OCI-LY1 (cell line): ENCODE data around the gene TTC38.

Source experiments
- H2AFZ ChIP-seq: fragments of 200-600 bp; sonication (generic), shearing (Covaris generic); 2 replicates; pipeline ENCODE4 v1.6.0; 2014; ENCODE audit warnings: antibody characterized with exemption, mild to moderate bottlenecking, low read length
- H3F3A ChIP-seq: fragments of 200-600 bp; sonication (generic), shearing (Covaris generic); 2 replicates; pipeline ENCODE4 v1.6.0; 2014; ENCODE audit warnings: mild to moderate bottlenecking, antibody characterized with exemption, low read length, moderate library complexity; ENCODE audit not compliant: insufficient read depth
- H3K27ac ChIP-seq: fragments of 200-600 bp; sonication (generic); 2 replicates; pipeline ENCODE4 v1.5.1; 2014; ENCODE audit warnings: low read length, mixed run types, mild to moderate bottlenecking, low read depth; ENCODE audit not compliant: poor library complexity, severe bottlenecking
- H3K27me3 ChIP-seq: fragments of 200-600 bp; sonication (generic); 2 replicates; pipeline ENCODE4 v1.6.0; 2014; ENCODE audit warnings: antibody characterized with exemption, mild to moderate bottlenecking, low read length, moderate library complexity; ENCODE audit not compliant: insufficient read depth
- H3K36me3 ChIP-seq: fragments of 200-600 bp; sonication (generic); 2 replicates; pipeline ENCODE4 v1.6.1; 2014; ENCODE audit warnings: mild to moderate bottlenecking, antibody characterized with exemption, low read length, moderate library complexity, mixed read lengths; ENCODE audit not compliant: insufficient read depth
- H3K4me1 ChIP-seq: fragments of 200-600 bp; sonication (generic); 2 replicates; pipeline ENCODE4 v1.5.1; 2014; ENCODE audit warnings: mild to moderate bottlenecking, low read length, moderate library complexity; ENCODE audit not compliant: insufficient read depth, severe bottlenecking
- H3K4me2 ChIP-seq: fragments of 200-600 bp; sonication (generic), shearing (Covaris generic); 2 replicates; pipeline ENCODE4 v1.6.1; 2014; ENCODE audit warnings: low read length
- H3K4me3 ChIP-seq: fragments of 200-600 bp; sonication (generic); 2 replicates; pipeline ENCODE4 v1.5.1; 2014; ENCODE audit warnings: low read length, low read depth, mild to moderate bottlenecking, mixed read lengths; ENCODE audit not compliant: poor library complexity, severe bottlenecking
- H3K79me2 ChIP-seq: fragments of 200-600 bp; shearing (Covaris generic); 2 replicates; pipeline ENCODE4 v1.6.1; 2016; ENCODE audit warnings: mixed run types, low read length, mixed read lengths; ENCODE audit not compliant: insufficient read depth
- H3K9ac ChIP-seq: fragments of 200-600 bp; sonication (generic), shearing (Covaris generic); 2 replicates; pipeline ENCODE4 v1.6.1; 2014; ENCODE audit warnings: mild to moderate bottlenecking, low read length, mixed read lengths
- H3K9me2 ChIP-seq: fragments of 200-600 bp; sonication (generic), shearing (Covaris generic); 2 replicates; pipeline ENCODE4 v1.6.1; 2014; ENCODE audit warnings: low read depth, mild to moderate bottlenecking, low read length, mixed read lengths
- H3K9me3 ChIP-seq: fragments of 200-600 bp; shearing (Covaris generic); 2 replicates; pipeline ENCODE4 v1.6.1; 2014; ENCODE audit warnings: low read length, mixed read lengths
- H4K20me1 ChIP-seq: fragments of 200-600 bp; sonication (generic), shearing (Covaris generic); 2 replicates; pipeline ENCODE4 v1.6.0; 2016; ENCODE audit warnings: mild to moderate bottlenecking, low read length; ENCODE audit not compliant: insufficient read depth
- EZH2 ChIP-seq: fragments of 200-600 bp; sonication (generic), shearing (Covaris generic); IDR thresholded peaks from 2 replicates; pipeline ENCODE4 v1.8.0; 2017; ENCODE audit warnings: borderline replicate concordance, mixed run types, mild to moderate bottlenecking, antibody characterized with exemption, low read length, moderate library complexity, mixed read lengths
- TF ChIP-seq, protein P1 (sequence below): fragments of 200-600 bp; sonication (generic), shearing (Covaris generic); IDR thresholded peaks from 2 replicates; pipeline ENCODE4 v1.5.1; 2017; ENCODE audit warnings: mild to moderate bottlenecking, antibody characterized with exemption, low read length, moderate library complexity, mixed read lengths

TTC38 gene

DNA sequence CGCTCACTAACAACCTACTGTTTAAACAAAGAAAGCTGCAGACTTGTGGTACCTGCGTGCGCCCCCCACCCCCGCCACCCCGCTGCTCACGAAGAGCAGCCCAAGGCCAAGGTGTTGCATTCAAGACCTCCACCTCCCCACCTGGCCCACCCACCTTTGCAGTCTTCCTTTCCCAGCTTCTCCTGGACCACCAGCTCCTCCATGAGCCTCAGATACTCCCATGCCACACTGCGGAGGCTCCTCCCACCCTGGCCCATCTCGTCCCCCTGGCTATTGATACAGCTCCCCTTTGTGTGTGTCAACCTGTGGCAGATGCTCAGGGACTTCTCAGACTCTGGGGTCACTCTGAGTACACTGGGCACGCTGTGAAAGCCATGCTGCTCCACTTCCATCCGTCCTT, 21.6 kb upstream of the TTC38 start:
- TF ChIP-seq, protein P1, sequence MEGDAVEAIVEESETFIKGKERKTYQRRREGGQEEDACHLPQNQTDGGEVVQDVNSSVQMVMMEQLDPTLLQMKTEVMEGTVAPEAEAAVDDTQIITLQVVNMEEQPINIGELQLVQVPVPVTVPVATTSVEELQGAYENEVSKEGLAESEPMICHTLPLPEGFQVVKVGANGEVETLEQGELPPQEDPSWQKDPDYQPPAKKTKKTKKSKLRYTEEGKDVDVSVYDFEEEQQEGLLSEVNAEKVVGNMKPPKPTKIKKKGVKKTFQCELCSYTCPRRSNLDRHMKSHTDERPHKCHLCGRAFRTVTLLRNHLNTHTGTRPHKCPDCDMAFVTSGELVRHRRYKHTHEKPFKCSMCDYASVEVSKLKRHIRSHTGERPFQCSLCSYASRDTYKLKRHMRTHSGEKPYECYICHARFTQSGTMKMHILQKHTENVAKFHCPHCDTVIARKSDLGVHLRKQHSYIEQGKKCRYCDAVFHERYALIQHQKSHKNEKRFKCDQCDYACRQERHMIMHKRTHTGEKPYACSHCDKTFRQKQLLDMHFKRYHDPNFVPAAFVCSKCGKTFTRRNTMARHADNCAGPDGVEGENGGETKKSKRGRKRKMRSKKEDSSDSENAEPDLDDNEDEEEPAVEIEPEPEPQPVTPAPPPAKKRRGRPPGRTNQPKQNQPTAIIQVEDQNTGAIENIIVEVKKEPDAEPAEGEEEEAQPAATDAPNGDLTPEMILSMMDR: no peak
- no peak for TF ChIP-seq EZH2
- H3K4me1 ChIP-seq: peaks cover 18% of the 10 kb centered on the region
- no peak overlapping the region for H3K4me2 ChIP-seq
- no peaks in the 10 kb centered on the region for H3K79me2 ChIP-seq
- H3K9me3 ChIP-seq: no peaks in the 10 kb centered on the region
- H3K9me2 ChIP-seq: no peaks in the 10 kb centered on the region
- peaks cover 11% of the 10 kb centered on the region for H3K36me3 ChIP-seq
- no peak overlapping the region for H3K4me3 ChIP-seq
- no peaks in the 10 kb centered on the region for H4K20me1 ChIP-seq
- H3F3A ChIP-seq: no peaks in the 10 kb centered on the region
- H3K9ac ChIP-seq: no peak overlapping the region
- no peaks in the 10 kb centered on the region for H3K27me3 ChIP-seq
- no peak overlapping the region for H2AFZ ChIP-seq
- no peak overlapping the region for H3K27ac ChIP-seq

DNA sequence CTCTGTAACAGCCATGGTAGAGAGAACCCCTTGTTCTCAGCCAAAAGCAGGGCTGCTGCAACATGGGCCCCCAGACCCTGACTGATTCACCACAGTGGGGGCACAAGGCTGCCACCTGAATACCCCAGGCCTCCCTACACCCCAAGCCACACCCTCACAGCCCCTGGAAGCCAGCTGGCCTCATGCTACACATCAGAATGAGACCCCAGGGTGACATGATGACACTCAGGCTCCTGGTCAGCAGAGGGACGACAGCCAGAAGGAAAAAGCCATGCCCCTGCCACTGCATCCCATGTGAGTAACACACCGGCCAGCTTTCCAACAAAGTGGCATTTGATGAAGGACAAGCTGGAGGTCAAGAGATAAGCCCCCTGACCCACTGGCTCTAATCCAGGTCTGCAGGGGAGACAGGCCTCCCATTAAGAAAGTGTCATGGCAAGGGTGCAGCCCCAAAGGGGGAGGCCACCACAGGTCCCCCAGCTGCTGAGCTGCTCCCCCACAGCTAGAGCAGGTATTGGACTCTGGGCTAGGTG, 20.3 kb upstream of the TTC38 start:
- Histone ChIP-seq H3K36me3 (peaks cover 11% of the 10 kb centered on the region), H3K27me3 (no peaks in the 10 kb centered on the region)
- no peak for TF ChIP-seq EZH2
- TF ChIP-seq, protein P1: no peak

DNA sequence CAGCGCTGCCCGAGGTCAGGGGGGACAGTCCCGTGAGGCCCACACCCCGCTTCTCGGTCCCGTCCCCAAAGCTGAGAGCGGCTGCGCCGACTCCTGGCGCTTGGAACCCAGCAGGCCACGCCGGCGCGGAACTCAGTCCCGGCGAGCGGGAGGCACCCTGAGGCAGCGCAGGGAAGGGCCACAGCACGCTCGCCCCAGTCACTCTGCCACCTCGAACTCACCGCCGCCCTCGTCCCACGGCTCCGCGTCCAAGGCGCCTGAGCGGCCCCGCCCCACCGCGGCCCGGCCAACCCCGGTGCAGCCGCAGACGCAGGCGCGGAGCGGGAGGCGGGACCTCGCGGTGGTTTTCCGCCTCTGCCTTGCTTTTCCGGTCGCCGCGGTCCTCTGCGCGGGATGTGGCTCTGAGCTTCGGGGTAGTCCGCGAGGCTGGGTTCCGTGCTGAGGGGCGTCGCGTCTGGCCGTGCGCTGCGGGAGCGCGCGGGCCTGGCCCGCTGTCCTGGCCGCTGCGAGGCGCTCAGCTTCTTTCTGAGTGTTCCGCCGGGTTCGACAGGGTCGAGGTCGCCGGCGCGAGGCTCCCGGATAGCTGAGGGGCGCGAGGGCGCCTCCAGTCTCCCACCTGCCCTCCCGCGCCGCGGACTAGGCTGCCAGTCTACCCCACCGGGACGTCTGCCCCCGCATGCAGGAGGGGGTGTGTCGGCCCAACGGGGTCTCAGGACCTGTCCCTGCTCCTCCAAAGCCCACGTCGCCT, 17.6 kb upstream of the TTC38 start, which contains the start of gene CDPF1:
Gene CDPF1 (minus strand): TSS at position 259 of the 748 bp plus-strand sequence. CDS start 2,009 bp downstream, outside the sequence.
- Histone ChIP-seq H3K27me3 (0 out of 2 replicates have a peak, but pooled peaks cover under 1% of the 10 kb centered on the region), H3K4me1 (peaks cover 21% of the 10 kb centered on the region), H3K4me2 (peak within 1 kb of the TSS; percentile 76), H3K27ac (peak within 1 kb of the TSS; percentile 22), H3K9ac (peak within 1 kb of the TSS; percentile 94), H3K36me3 (peaks cover 6% of the 10 kb centered on the region), H3K9me2 (no peaks in the 10 kb centered on the region), H3K4me3 (peak within 1 kb of the TSS; percentile 84), H2AFZ (no peak within 1 kb of the TSS), H3K9me3 (peaks cover 6% of the 10 kb centered on the region; the same call in 1 of the 2 replicates), H4K20me1 (no peaks in the 10 kb centered on the region), H3F3A (no peaks in the 10 kb centered on the region), H3K79me2 (no peaks in the 10 kb centered on the region)
- TF ChIP-seq, protein P1: no peak
- TF ChIP-seq EZH2: no peak

More for the DNA sequence above, 20.3 kb upstream of the TTC38 start:
- Histone ChIP-seq H3K9me3 (peaks cover 6% of the 10 kb centered on the region; the same call in 1 of the 2 replicates), H3K4me1 (peaks cover 21% of the 10 kb centered on the region), H3K4me3 (no peak overlapping the region), H3K9ac (no peak overlapping the region), H4K20me1 (no peaks in the 10 kb centered on the region), H3K9me2 (no peaks in the 10 kb centered on the region), H3K4me2 (no peak overlapping the region), H2AFZ (no peak overlapping the region), H3K27ac (no peak overlapping the region), H3F3A (no peaks in the 10 kb centered on the region), H3K79me2 (no peaks in the 10 kb centered on the region)
